HG03457 (cell line): Measurements from ENCODE around the gene OCA2.

Experiments used
- ATAC-seq: cut with Tn5 transposase; IDR thresholded peaks from one replicate; pipeline ENCODE4 v1.9.1; 2021; ENCODE audit warnings: moderate number of reproducible peaks; ENCODE audit not compliant: unreplicated experiment

The OCA2 gene

DNA sequence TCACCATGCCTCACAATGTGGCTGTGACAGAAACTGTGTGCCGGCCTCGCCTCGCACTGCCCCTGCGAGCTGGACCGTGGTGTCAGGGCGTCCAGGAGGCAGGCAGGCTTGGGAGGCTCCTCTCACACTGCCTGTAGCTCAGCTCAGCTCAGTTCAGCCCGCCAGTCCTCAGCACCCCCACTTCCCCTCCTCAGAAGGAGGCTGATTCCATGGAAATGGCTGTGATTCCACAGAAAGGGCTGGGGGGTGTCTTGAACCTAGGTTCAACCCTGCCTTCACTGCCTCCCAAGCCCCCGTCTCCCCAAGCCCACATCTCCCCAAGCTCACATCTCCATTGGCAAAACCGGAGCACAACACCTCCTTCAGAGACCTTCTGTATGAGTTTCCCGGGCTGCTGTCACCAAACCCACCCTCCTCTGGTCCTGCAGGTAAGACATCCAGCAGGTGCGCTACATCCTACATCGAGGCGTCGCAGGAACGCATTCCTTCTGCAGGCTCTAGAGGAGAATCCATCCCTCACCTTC is 94.0 kb downstream of the OCA2 start:
- ATAC-seq = no peak

DNA sequence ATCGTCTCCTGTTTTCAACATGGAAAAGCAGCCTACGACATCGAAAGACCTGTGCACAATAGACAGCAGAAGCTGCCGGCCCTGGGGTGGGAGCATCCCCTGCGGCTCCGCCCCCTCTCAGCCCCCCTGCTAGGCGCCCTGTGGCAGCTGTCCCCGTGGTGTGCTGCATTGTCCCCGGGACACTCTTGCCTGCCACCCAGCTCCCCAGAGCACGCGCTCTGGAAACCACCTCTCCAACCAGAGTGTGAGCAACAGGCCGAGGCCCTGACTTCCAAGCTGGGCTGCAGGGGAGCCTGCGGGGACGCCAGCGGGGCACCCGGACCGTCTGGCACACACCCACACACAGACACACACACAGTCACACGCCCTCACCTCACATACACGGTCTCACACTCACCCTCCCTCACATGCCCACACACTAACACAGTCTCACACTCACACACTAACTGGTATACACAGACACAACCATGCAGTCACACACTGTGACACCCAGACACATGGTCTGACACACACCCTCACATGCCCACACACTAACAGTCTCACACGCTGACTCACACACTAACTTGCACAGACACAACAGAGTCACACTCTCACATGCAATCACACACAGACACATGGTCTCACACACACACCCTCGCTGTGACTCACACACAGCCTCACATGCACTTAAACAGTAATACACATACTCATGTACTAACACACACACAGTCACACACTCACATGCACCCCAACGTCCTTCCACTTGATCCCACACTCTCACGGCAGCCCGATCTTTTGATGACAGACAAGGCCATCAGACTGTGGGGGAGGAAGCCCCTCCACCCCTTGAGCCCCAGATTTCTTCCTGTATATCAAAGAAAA is 94.7 kb downstream of the OCA2 start:
- ATAC-seq = no peak

DNA sequence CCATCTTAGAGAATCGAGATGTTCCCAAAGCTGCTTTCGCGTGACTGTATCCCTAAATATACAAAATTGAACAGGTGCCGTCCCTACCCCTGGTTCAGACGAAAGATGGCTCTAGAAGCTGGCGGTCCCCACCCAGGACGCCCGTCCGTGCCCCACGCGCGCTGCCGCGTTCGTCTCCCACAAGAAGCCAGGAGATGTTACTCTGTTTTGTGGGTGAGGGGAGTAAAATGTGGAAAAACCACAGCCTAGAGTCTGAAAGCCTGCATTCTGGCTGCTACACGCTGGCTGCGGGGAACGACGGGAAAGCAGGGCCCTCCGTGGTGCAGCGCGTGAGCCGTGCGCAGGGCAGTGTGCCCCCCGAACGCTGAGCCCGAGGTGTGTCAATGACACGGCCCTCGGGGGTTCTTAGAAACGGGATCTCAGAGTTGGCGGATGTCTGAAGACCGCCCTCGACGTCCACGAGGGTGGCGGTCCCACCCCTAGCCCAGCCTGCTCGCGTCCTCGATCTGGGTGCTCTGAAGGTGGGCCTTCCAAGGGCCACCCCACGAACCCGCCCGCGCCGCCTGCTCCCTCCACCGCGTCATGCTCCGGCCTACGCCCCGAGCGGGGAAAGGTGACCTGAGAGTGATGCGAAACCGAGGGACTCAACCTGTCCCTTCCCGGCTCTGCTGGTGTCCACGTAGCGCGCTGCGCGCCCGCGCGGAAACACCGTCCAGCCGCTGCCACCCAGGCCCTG is 95.6 kb downstream of the OCA2 start:
- ATAC-seq = no peak

DNA sequence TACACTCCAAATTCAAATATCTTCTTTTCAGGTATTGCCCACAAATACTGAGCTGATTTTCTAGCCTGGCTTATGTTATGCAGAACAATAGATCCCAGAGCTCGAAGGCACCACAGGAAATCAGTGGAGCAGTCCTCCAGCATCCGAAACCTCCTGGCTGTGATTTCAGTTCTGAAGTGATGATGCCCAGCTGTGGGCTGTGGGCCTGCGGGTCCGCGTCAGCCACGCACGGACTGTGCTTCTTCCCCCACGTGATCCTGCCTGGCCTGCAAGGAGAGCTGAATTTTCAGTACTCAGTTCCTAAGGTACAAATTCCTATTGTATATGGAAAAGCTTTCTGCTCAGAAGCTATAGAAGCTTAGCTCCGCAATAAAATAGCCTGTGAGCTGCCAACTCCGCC is 96.2 kb downstream of the OCA2 start:
- ATAC-seq = no peak

DNA sequence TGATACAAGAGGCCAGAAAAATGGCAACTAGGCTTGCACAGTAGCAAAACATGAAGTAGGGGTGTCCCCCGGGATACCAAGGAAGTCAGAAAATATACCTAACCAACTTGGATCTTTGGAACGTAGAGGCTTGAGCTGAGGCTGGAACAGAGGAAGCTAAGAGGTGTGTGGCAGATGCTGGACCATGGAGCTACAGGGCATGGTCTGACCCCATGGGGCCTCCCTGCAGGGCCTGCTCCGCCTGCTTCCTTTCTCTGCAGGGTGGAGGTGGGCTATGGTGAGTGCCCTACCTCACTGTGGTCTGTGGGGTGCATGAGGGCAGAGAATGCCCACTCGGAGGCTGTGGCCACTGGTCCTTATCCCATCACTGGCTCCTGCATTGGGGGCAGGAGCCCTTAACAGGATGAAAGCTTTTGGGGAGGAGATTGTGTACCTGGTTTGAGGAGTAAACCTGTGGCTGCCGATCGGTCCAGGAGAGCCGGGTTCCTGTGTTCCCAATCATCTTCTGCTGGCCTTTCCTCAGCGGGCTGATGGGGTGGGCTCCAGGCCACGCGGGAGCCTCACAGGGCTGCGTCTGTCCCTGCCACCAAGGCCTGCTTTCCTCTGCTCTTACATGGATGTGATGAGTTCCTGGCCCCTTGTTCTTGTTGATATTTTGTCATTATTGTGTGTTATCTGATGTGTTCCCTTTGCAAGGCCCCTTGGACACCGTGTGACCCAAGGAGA is 96.8 kb downstream of the OCA2 start:
- no peak for ATAC-seq

DNA sequence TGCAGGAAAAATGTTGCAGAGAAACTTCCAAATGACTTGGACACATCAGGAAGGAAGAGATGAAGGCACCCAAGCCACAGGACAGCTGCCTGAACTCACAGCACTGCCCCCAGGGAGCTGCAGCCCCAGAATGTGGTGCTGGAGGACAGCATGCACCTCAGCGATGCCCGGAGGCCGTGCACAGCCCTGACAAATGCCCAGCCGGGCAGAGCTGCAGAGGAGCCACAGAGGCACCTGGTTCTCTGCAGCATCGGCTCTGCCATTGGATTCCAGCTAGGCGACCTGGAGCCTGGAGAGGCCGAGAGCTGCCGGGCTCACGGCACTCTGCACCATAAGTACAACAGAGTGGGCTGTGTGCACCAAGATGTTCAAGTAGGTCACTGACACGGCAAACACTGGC is 97.5 kb downstream of the OCA2 start:
- ATAC-seq = no peak

DNA sequence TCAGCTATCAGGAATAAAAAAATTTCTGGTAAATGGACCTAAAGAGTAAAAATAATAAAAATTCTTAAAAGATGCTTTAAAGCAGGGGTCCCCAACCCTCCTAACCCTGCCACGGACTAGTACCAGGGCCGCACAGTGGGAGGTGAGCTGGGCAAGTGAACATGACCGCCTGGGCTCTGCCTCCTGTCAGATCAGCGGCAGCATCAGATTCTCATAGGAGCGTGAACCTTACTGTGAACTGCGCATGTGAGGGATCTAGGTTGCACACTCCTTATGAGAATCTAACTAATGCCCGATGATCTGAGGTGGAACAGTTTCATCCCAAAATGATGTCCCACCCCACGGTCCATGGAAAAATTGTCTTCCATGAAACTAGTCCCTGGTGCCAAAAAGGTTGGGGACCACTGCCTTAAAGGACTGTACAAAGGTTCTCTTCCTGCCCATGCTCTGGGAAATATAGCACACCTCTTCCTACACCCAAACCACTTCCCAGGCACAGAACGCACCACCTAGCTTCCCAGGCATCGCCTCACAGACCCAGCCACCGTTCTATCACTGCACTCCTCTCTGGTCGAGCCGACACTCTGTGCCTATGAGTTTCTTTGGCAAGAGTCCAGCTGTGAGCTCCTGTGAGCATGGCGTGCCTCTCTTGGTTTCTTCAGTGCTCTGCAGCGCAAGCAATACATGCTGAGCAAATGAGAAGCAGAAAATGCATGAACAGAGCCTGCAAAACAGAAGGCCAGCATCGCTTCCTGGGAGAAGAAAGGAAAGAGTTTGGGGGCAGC is 104.9 kb downstream of the OCA2 start:
- no peak for ATAC-seq

DNA sequence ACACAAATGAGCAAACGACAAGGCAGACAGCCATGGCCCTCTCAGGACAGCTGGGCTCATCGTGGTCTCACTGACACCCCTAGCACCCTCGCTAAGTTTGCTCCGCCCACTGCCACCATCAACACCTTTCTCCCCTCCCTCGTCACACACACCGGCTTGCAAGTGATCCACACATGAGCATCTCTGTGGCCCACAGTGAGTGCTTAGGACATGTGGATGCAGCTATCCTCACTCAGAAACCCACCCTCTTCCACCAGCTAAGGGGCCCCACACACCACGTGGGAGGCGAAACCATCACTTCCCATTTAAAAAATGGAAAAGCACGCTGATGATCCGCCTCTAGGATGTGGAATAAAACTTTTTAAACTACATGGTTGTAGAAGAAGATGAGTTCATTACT is 105.6 kb downstream of the OCA2 start:
- ATAC-seq = no peak

DNA sequence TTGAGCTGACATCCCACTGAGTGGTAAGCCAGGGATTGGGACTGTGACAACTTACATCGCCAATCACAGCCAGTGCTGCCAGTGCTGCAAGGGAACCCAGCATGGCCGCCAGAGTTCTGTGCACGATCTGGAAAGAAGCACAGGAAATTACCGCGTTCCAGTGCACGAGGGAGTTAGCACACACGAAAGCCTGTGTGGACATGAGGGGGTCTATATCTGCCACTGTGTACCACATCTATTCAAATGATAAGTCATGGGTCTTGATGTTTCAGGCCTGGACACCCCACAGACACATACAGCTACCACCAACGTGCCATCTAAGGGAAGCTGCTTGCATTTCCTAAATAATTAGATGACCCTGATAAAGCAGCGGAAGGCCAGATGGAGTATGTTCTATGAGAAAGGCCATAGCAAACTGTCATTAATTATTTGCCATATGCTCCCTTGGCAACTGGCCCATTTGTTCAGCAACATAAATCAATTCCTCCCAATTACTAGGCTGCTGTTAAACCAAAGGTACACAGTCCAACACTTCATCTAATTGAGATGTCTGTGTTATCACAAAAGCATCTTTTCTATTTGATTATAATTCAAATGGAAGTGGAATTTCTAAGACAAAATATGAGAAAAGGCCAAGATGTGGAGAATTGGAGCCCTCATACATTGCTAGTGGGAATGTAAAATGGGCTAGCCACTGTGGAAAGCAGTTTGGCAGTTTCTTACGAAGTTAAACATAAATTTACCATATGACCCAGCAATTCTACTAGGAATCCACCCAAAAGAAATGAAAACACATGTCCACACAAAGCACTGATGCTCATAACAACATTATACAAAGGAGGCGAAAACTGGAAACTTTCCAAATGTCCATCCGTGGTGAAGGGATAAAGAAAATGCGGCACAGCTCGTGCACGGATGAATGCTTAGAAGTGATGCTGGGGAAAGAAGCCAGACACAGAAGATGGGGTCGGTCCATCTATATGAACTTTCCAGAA is 108.3 kb downstream of the OCA2 start:
- no peak for ATAC-seq

DNA sequence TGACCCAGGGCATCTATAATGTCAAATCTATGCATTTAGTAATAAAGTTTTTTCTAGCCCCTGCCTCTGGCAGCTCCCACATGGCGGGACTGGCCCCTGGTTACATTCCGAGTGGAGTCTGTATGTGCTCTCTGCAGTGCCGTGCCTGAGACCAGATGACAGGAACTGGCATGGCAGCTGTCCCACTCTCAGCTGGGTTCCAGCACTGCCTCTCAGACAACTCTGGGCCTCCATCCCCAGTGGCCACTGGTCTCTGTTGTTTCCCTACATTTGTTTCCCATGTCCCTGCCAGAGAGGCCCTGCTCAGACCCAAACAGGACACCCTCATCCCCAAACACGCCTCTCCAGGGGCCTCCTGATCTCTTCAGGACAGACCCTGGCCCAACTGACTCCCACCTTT is 109.3 kb downstream of the OCA2 start:
- no peak for ATAC-seq

DNA sequence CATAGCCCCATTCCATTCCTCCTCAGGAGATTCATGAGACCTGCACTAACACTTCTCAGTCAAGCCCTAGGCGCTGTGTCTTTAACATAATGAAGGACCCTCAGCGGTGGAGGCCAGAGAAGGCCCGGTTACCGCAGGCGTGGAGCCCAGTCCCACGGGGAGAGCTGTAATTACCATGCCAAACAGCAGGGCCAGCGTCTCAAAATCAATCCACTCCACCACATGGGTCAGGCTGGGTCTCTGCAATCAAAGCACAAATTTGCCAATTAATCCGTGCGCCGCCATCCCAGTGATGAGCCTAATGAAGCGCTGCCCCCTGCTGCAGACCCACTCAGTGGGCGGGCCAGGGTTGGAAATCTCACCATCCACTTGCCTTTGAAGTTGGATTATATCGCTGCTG is 109.7 kb downstream of the OCA2 start:
- ATAC-seq = no peak

DNA sequence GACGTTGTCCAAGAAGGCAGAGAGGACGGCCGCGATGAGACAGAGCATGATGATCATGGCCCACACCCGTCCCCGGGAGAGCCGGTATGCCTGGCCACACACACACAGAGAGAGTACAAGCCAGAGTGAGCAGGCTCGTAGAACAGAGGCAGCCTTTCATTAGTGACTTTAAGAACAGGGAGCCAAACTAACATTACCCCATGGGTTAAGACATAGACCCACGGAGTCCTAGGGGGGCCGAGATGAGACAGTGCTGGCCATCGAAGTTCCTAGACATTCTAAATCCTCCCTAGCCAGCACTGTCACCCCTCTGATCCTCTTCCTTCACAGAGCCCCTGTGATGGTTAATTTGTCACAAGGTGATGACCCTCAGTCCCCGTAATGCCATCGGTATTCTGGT is 114.0 kb downstream of the OCA2 start:
- no peak for ATAC-seq

DNA sequence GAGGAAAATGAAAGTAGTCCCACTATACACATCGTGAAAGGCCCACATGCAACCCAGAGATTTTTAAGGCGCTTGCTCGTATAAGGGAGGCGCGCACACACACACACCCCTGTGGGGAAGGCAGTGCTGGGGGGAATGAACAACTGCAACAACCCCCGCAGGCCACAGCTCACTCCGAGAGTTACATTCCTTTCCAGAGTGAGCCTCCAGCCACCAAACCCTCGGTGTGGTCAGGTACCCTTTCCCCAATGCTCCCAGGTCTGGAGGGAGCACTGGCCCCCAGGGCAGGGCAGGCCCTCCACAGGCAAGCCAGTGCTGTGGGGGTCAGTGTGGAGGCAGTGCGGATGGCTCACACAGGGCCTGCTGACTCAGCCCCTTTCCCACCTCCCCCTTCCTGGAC is 115.6 kb downstream of the OCA2 start:
- no peak for ATAC-seq

DNA sequence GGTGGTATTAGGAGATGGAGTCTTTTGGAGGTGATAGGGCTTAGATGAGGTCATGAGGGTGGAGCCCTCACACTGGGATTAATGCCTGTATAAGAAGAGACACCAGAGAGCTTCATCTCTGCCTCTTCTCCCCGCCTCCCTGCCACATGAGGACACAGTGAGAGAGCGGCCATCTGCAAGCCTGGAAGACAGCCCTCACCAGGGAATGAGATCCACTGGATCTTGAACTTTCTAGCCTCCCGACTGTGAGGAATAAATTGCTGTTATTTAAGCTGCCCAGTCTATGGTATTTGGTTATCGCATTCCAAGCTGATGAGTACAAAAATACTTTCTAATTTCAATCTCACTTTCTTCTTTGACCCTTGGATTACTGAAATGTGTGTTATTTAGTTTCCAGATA is 121.4 kb downstream of the OCA2 start:
- ATAC-seq = no peak

DNA sequence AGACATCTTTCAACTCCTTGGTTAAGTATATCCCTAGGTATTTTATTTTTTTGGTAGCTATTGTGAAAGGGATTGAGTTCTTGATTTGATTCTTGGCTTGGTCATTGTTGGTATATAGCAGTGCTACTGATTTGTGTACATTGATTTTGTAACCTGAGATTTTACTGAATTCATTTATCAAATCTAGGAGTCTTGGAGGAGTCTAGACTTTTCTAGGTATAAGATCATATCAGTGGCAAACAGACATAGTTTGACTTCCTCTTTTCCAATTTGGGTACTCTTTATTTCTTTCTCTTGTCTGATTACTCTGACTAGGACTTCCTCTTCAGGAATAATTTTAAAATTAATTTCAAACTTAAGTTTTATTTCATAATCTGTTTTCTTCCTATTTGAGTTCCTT is 125.2 kb downstream of the OCA2 start:
- ATAC-seq = no peak

DNA sequence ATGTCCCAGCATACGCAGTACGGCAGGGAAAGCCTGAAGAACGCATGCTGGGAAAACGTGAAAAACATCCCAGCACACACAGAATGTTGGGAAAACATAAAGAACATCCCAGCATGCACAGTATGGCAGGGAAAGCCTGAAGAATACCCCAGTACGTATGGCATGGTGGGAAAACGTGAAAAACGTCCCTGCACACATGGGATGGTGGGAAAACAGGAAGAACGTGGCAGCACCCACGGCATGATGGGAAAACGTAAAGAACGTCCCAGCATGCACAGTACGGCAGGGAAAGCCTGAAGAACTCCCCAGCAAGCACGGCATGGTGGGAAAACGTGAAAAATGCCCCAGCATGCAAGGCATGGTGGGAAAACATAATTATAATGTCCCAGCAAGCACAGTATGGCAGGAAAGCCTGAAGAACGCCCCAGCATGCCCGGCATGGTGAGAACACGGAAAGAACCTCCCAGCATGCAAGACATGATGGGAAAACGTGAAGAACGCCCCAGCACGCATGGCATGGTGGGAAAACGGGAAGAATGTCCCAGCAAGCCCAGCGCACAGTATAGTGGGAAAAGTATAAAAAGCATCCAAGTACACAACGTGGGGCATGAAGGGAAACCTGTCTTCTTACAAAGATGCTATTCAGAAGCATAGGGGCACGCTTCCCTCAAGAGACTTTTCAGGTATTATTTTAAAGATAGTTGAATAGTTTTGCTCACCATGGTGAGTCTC is 128.3 kb downstream of the OCA2 start:
- no peak for ATAC-seq

DNA sequence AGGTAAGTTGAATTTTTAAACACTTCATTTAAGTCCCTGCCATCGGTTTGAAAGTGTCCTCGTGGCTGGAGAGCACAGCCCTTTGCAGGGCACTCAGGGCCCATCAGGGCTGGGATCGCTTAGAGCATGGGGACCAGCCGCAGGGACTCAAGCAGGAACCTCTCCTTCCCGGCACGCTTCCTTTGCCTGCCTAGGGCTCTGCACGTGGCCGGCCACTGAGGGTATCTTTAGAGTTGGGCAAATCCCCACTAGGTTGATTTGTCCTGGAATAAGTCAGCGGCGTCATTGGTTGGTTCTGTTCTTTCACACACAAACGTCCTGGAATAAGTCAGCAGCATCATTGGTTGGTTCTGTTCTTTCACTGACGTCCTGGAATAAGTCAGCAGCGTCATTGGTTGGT is 131.6 kb downstream of the OCA2 start:
- ATAC-seq = no peak

DNA sequence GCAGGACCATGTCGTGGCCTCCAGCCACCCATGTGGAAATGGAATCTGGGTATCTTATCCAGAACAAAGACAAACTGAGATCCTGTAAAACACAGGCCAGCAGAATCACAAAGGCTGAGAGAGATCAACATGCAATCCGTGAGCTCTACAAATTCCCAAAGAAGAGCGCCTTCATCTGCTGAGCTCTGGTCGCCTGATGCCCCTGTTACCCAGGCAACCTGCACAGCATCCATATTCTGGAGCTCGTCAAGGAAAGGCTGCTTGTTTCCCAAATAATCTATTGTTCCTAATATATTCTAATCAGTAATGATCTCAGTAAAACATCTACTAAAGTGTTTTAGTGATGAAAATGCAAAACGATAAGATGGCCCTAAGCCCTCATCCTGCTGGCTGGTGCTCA is 133.6 kb downstream of the OCA2 start:
- ATAC-seq = no peak

DNA sequence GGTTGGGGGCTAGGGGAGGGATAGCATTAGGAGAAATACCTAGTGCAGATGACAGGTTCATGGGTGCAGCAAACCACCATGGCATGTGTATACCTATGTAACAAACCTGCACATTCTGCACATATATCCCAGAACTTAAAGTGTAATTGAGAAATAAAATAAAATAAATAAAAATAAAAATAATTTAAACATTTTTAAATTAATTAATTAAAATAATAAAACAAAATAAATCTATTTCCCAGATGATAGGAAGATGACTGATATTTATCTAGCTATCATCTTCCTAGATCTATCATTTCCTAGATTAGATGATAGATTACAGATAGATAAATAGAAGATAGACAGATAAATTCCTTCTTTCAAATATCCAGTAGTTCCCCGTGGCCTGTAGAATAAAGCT is 137.3 kb downstream of the OCA2 start:
- no peak for ATAC-seq
